GM10847 (cell line): ENCODE results near the gene LUM.

Experiments
- POLR2A ChIP-seq: IDR thresholded peaks from 2 replicates; pipeline ENCODE4 v1.6.1; 2011; ENCODE audit not compliant: insufficient read length; ENCODE audit errors: extremely low read depth

LUM gene

DNA sequence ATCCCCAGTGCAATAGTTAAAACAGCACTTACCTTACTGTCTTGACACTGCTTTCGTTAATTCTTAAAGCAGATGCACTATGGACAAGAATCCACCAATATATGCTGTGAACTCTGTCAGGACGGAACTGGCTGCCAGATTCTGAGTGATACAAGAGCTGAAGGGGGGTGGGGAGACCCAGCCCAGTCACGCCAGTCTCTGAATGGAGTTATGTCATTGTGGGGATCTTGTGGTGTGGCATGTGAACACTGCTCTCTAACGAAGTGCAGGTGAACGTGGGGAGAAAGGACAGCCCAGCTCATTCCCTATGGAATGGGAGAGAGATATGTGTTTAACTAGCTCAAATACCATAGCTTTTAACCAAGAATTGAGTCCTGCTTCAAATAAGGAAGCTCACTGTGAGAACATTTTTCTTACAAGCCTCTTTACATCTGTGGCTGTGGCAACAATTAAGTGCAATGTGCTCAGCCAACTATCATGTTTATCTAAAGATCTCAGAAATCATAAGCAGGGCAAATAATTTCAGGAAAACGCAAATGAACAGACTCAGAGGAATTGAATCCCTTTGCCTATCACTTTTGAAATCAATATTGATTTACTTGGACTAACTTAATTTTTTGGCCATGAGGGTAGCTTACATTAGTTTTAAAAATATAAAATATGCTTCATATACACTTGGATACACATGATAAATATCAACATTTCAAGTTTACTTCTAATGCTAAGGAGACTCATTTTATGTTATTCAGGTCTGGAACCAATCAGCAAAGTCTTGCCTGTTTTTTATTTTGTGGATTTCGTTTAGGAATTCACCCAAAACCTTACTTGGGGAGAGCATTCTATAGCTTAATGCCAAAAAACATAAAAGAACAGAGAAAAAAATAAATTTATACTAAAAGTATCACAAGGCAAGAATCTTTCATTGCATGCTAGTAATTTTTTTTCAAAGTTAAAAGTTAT is at the start of gene LUM:
LUM (minus strand) TSS at position 129 of the 960 bp plus-strand sequence. CDS start 2,515 bp downstream, outside the sequence.
- TF ChIP-seq POLR2A: no peak

GRCh38 chr12:91161009-91161408 is 49.7 kb upstream of the LUM start:
- TF ChIP-seq POLR2A: no peak

DNA sequence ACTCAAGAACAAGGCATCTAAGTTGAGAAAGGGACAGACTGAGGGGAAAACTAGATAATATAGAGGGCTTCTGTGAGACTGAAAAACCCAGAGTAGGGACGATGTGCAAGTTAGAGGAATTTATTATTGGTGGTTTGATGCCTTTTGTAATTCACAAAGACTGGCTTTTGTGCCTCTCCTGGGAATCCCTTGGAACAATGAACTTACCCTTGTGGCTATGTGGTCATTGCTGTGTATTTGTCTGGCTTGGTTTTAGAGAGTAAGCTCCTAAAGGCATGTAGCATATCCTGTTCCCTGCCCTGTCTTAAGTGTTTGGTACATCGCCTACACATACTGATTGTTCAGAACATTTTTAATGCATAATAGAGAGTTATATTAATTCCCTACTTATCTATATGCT is 44.7 kb upstream of the LUM start:
- no peak for TF ChIP-seq POLR2A

DNA sequence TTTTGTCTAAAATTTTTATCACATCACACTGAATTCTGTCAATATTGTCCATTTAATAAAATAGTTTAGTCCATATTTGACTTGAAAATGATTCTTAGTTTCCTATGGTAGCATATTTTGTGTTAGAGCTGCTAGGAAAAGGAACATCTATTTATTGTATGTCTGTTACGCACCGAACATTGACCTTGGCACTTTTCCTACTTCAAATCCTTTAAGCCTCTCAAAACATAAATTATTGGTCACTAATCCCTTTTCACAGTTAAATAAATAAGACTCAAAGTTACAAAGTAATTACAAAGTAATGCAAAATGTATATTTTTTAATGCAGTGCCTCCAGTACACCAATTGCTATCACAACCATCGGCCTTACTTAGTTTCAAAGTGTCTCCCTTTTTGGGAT is 42.8 kb upstream of the LUM start:
- no peak for TF ChIP-seq POLR2A

GRCh38 chr12:91144053-91144452 is 32.8 kb upstream of the LUM start:
- TF ChIP-seq POLR2A: no peak

DNA sequence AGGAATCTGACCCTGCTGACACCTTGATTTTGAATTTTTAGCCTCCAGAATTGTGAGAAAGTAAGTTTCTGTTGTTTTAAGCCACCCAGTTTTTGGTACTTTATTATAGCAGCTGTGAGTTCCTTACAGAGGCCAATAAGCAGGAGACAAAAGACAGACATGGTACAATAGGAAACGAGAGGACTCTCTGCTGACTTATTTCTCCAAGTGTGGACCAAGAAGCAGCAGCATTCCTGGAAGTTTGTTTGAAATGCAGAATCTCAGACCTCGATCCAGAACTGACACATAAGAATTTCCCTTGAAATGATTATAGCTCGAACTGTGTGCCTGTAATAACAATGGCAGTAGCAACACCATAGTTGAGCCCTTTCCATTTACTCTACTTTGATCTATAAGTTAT is 31.9 kb upstream of the LUM start:
- no peak for TF ChIP-seq POLR2A

DNA sequence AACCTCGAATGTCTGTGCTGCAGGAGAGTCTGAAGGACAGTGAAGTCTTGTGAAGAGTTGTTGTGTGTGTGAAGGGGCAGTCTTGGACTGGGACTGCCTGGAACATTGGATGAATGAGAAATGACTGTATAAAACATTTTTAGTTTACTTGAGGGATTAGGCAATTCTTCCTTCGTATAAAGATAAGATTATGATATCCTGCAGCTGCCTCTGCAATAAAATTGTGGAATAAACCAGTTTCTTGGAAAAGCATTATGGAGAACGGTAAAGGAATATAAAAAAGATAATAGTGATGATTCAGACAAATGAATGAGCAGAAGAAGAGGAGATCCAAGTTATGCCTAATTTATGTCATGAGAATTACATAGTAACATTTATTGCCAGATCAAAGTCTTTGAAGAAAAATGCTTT is 30.9 kb upstream of the LUM start:
- no peak for TF ChIP-seq POLR2A

- TF ChIP-seq POLR2A: no peak
These were observed 29.0 kb upstream of the LUM start for GRCh38 chr12:91140026-91140931.

DNA sequence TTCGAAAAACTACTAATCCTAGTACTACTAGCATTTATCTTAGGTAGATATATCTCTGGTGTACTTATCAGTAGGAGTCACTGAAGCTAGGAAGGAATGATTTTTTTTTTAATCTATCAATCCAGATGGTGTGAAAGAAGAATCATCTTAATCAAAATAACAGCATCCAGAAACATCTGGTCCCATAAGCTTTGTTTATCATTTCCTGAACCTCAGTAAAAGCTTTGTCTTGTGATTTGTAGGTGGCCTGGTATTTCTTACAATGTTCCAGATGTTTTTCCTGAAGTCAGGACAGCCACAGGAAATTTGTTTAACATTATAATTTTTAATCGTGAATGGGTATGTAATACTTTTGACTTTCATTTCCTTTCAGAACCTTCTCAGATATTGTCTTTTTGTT is 28.0 kb upstream of the LUM start:
- no peak for TF ChIP-seq POLR2A

DNA sequence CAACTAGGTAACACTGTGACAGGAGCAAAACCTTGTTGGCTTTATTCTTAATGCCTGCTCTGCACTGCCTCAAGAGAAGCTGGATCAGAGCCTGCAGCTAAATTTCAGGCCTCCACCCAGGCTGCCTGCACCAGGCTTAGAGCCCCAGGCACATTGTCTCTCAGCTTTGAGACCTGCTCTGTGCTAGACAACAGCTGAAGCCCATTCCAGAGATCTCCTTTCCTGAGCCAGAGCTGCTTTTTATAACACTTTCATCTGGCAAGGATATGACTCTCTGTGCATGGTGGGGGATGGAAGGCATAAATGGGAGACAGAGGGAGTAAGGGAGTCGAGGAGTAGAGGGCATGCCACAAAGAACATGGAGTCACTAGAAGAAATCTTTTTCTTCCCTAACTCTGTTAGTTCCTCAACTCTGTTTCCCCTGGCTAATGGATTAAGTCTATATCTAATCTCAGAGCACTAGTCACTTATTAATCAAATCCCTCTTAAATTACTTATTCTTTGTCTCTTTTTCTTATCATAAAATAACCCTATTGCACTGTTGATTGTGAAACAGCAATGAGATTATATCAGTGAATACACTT is 27.1 kb upstream of the LUM start:
- TF ChIP-seq POLR2A: no peak

- no peak for TF ChIP-seq POLR2A
These were observed 22.6 kb upstream of the LUM start for GRCh38 chr12:91133871-91134270.

- no peak for TF ChIP-seq POLR2A
These were observed 18.5 kb upstream of the LUM start for GRCh38 chr12:91129662-91130362.

DNA sequence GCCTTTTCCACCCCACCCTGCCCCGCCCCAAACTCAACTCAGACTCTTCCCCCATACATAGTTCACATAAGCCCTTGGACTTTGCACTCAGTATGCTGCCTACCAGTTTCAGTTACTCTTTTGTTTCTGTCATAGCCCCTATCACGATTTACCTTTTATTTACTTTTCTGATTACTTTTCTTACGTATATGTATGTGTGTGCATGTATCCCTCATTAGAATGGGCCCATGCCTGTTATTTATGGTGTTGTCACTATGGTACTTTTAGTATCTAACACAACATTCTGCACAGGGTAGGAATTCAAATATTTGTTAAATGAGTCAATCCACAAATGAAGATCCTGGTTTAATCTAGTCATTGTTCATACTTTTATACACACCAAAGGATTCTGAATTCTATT is 16.5 kb upstream of the LUM start:
- TF ChIP-seq POLR2A: no peak

DNA sequence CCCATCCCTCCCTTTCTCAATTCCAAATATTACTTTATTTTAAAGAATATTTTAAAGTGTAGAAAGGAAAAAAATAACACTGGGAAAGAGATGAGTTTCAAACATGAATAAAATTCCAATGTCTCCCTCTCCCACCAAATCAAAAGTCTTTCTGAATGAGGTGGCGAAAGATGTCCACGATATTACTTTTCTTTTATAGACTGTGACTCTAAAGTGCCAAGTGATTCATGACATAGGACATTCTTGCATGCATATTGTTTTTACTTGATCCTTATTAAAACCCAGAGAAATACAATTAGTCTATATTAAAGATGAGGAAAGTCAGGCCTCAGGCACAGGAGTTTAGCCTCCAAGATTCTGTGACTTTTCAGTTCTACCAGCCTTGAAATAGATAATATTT is 16.0 kb upstream of the LUM start:
- no peak for TF ChIP-seq POLR2A

- TF ChIP-seq POLR2A: no peak
These were observed 15.2 kb upstream of the LUM start for GRCh38 chr12:91126516-91126915.
